ENCODE results near the gene CROCC.

GRCh38 chr1:16986560-16986959 lies 64.8 kb downstream of the CROCC start:
- TF ChIP-seq CTCF (IDR thresholded peaks at IDR 0.05; ENCODE audit: insufficient read depth, low read length) (no peak), POLR2AphosphoS5 (IDR thresholded peaks at IDR 0.05; ENCODE audit: low read depth) (no peak)
